KG1 (cell line): ENCODE results near the gene SEC23IP.
"Not testable (repeated sequence)": the region's sequence is repeated elsewhere in the genome, so short reads cannot be mapped to it uniquely, and the experiment has no call there.

ENCODE experiments used
- DNase-seq: peaks from one replicate; lab custom pipeline; 2025; lab: John Stamatoyannopoulos, UW

SEC23IP gene

GRCh38 chr10:119883901-119884611 is 8.5 kb upstream of the SEC23IP start:
- not testable (repeated sequence) for DNase-seq

- DNase-seq, result not testable (repeated sequence)
These were observed 6.5 kb upstream of the SEC23IP start for GRCh38 chr10:119886070-119886469.

- DNase-seq, result not testable (repeated sequence)
These were observed 3.8 kb upstream of the SEC23IP start for GRCh38 chr10:119888715-119889114.

- DNase-seq, result not testable (repeated sequence)
These were observed 3.3 kb upstream of the SEC23IP start for GRCh38 chr10:119889201-119889600.

GRCh38 chr10:119890307-119890706 is 2.2 kb upstream of the SEC23IP start:
- not testable (repeated sequence) for DNase-seq

- not testable (repeated sequence) for DNase-seq
These were observed 712 bp upstream of the SEC23IP start for GRCh38 chr10:119891849-119892187.

- no peak for DNase-seq
These were observed 544 bp downstream of the SEC23IP start for GRCh38 chr10:119893074-119893473.

GRCh38 chr10:119893845-119894427 is 1.4 kb downstream of the SEC23IP start:
- DNase-seq, result no peak

- no peak for DNase-seq
These were observed 3.6 kb downstream of the SEC23IP start for GRCh38 chr10:119896061-119896655.

GRCh38 chr10:119896937-119897770 is 4.6 kb downstream of the SEC23IP start:
- no peak for DNase-seq

- DNase-seq, result no peak
These were observed 6.0 kb downstream of the SEC23IP start for GRCh38 chr10:119898577-119898976.

- no peak for DNase-seq
These were observed 11.6 kb downstream of the SEC23IP start for GRCh38 chr10:119903946-119904666.

GRCh38 chr10:119907695-119908094 is 15.2 kb downstream of the SEC23IP start:
- DNase-seq, result not testable (repeated sequence)

GRCh38 chr10:119908166-119908565 is 15.6 kb downstream of the SEC23IP start:
- DNase-seq, result no peak

GRCh38 chr10:119910689-119911088 is 18.2 kb downstream of the SEC23IP start:
- DNase-seq, result no peak

GRCh38 chr10:119917777-119918176 is 25.2 kb downstream of the SEC23IP start:
- DNase-seq, result no peak

GRCh38 chr10:119919271-119919670 is 26.7 kb downstream of the SEC23IP start:
- DNase-seq, result no peak

- peak; percentile 23 for DNase-seq
These were observed 27.3 kb downstream of the SEC23IP start for GRCh38 chr10:119919826-119920225.

- no peak for DNase-seq
These were observed 35.9 kb downstream of the SEC23IP start for GRCh38 chr10:119928411-119928810.

- no peak for DNase-seq
These were observed 39.3 kb downstream of the SEC23IP start for GRCh38 chr10:119931871-119932270.

- no peak for DNase-seq
These were observed 40.1 kb downstream of the SEC23IP start for GRCh38 chr10:119932631-119933030.

- DNase-seq, result no peak
These were observed 40.6 kb downstream of the SEC23IP start for GRCh38 chr10:119933179-119933578.
